OCI-LY1 (cell line): ENCODE data around the gene C3orf18.

Experiments
- H2AFZ ChIP-seq: fragments of 200-600 bp; sonication (generic), shearing (Covaris generic); 2 replicates; pipeline ENCODE4 v1.6.0; 2014; ENCODE audit warnings: antibody characterized with exemption, mild to moderate bottlenecking, low read length
- H3F3A ChIP-seq: fragments of 200-600 bp; sonication (generic), shearing (Covaris generic); 2 replicates; pipeline ENCODE4 v1.6.0; 2014; ENCODE audit warnings: mild to moderate bottlenecking, antibody characterized with exemption, low read length, moderate library complexity; ENCODE audit not compliant: insufficient read depth
- H3K27ac ChIP-seq: fragments of 200-600 bp; sonication (generic); 2 replicates; pipeline ENCODE4 v1.5.1; 2014; ENCODE audit warnings: low read length, mixed run types, mild to moderate bottlenecking, low read depth; ENCODE audit not compliant: poor library complexity, severe bottlenecking
- H3K27me3 ChIP-seq: fragments of 200-600 bp; sonication (generic); 2 replicates; pipeline ENCODE4 v1.6.0; 2014; ENCODE audit warnings: antibody characterized with exemption, mild to moderate bottlenecking, low read length, moderate library complexity; ENCODE audit not compliant: insufficient read depth
- H3K36me3 ChIP-seq: fragments of 200-600 bp; sonication (generic); 2 replicates; pipeline ENCODE4 v1.6.1; 2014; ENCODE audit warnings: mild to moderate bottlenecking, antibody characterized with exemption, low read length, moderate library complexity, mixed read lengths; ENCODE audit not compliant: insufficient read depth
- H3K4me1 ChIP-seq: fragments of 200-600 bp; sonication (generic); 2 replicates; pipeline ENCODE4 v1.5.1; 2014; ENCODE audit warnings: mild to moderate bottlenecking, low read length, moderate library complexity; ENCODE audit not compliant: insufficient read depth, severe bottlenecking
- H3K4me2 ChIP-seq: fragments of 200-600 bp; sonication (generic), shearing (Covaris generic); 2 replicates; pipeline ENCODE4 v1.6.1; 2014; ENCODE audit warnings: low read length
- H3K4me3 ChIP-seq: fragments of 200-600 bp; sonication (generic); 2 replicates; pipeline ENCODE4 v1.5.1; 2014; ENCODE audit warnings: low read length, low read depth, mild to moderate bottlenecking, mixed read lengths; ENCODE audit not compliant: poor library complexity, severe bottlenecking
- H3K79me2 ChIP-seq: fragments of 200-600 bp; shearing (Covaris generic); 2 replicates; pipeline ENCODE4 v1.6.1; 2016; ENCODE audit warnings: mixed run types, low read length, mixed read lengths; ENCODE audit not compliant: insufficient read depth
- H3K9ac ChIP-seq: fragments of 200-600 bp; sonication (generic), shearing (Covaris generic); 2 replicates; pipeline ENCODE4 v1.6.1; 2014; ENCODE audit warnings: mild to moderate bottlenecking, low read length, mixed read lengths
- H3K9me2 ChIP-seq: fragments of 200-600 bp; sonication (generic), shearing (Covaris generic); 2 replicates; pipeline ENCODE4 v1.6.1; 2014; ENCODE audit warnings: low read depth, mild to moderate bottlenecking, low read length, mixed read lengths
- H3K9me3 ChIP-seq: fragments of 200-600 bp; shearing (Covaris generic); 2 replicates; pipeline ENCODE4 v1.6.1; 2014; ENCODE audit warnings: low read length, mixed read lengths
- H4K20me1 ChIP-seq: fragments of 200-600 bp; sonication (generic), shearing (Covaris generic); 2 replicates; pipeline ENCODE4 v1.6.0; 2016; ENCODE audit warnings: mild to moderate bottlenecking, low read length; ENCODE audit not compliant: insufficient read depth
- CTCF ChIP-seq: fragments of 200-600 bp; sonication (generic), shearing (Covaris generic); IDR thresholded peaks from 2 replicates; pipeline ENCODE4 v1.5.1; 2017; ENCODE audit warnings: mild to moderate bottlenecking, antibody characterized with exemption, low read length, moderate library complexity, mixed read lengths
- EZH2 ChIP-seq: fragments of 200-600 bp; sonication (generic), shearing (Covaris generic); IDR thresholded peaks from 2 replicates; pipeline ENCODE4 v1.8.0; 2017; ENCODE audit warnings: borderline replicate concordance, mixed run types, mild to moderate bottlenecking, antibody characterized with exemption, low read length, moderate library complexity, mixed read lengths

C3orf18 gene

DNA sequence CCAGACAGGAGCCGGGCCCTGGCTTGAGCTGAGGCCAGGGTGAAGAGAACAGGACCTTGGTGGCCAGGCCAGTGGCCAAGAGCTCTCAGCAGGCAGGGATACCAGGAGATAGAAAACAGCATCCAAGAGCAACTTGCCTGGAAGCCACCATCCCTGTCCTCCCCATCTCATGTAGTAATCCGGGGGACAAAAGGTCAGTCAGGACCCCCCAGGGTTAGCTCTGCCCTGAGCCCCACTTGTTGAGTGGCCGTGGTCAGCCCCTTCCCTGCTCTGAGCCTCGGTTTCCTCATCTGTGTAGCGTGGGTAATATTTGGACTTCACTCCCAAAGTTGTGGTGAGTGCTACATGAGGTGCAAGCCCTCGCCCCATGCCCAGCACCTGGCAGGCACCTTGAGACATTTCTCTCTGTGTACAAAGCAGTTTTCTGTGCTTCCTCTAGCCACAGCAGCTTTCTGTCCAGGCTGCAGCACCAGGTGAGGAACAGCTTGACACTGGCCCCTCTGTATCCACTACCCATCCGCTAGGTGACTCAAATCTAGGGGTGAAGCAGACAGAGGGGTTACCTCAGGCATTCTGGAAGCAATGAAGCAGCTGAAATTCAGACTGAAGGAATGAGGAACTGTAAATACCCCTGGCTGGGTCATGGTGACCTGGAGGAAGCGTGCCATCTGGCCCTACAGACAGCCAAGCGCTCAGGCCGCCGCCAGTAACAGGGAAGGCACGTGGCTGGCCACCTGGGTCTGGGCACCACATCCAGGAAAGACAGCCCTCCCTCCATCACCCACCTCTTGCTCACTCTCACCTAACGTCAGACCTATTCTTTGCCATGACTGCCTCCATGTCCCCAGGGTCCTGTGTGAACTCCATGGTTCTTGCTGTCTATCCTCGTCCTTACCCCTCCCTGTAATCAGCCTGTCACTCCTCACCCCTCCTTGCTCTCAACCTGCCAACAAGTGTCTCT, 37.4 kb upstream of the C3orf18 start:
- Histone ChIP-seq H3K27me3 (no peaks in the 10 kb centered on the region), H4K20me1 (no peaks in the 10 kb centered on the region), H2AFZ (no peak overlapping the region), H3F3A (no peaks in the 10 kb centered on the region), H3K4me3 (no peak overlapping the region), H3K4me2 (no peak overlapping the region), H3K4me1 (no peaks in the 10 kb centered on the region), H3K27ac (no peak overlapping the region), H3K9ac (no peak overlapping the region), H3K36me3 (no peaks in the 10 kb centered on the region), H3K79me2 (no peaks in the 10 kb centered on the region), H3K9me3 (no peaks in the 10 kb centered on the region), H3K9me2 (no peaks in the 10 kb centered on the region)
- TF ChIP-seq CTCF (no peak), EZH2 (no peak)

- Histone ChIP-seq H3K27me3 (no peaks in the 10 kb centered on the region), H2AFZ (no peak overlapping the region), H3F3A (no peaks in the 10 kb centered on the region), H3K27ac (no peak overlapping the region), H4K20me1 (no peaks in the 10 kb centered on the region), H3K9ac (no peak overlapping the region), H3K4me2 (no peak overlapping the region), H3K36me3 (no peaks in the 10 kb centered on the region), H3K4me3 (no peak overlapping the region), H3K4me1 (no peaks in the 10 kb centered on the region), H3K9me2 (no peaks in the 10 kb centered on the region), H3K79me2 (no peaks in the 10 kb centered on the region), H3K9me3 (no peaks in the 10 kb centered on the region)
- TF ChIP-seq EZH2 = no peak
Measured at GRCh38 chr3:50604110-50604621, 36.6 kb upstream of the C3orf18 start.

DNA sequence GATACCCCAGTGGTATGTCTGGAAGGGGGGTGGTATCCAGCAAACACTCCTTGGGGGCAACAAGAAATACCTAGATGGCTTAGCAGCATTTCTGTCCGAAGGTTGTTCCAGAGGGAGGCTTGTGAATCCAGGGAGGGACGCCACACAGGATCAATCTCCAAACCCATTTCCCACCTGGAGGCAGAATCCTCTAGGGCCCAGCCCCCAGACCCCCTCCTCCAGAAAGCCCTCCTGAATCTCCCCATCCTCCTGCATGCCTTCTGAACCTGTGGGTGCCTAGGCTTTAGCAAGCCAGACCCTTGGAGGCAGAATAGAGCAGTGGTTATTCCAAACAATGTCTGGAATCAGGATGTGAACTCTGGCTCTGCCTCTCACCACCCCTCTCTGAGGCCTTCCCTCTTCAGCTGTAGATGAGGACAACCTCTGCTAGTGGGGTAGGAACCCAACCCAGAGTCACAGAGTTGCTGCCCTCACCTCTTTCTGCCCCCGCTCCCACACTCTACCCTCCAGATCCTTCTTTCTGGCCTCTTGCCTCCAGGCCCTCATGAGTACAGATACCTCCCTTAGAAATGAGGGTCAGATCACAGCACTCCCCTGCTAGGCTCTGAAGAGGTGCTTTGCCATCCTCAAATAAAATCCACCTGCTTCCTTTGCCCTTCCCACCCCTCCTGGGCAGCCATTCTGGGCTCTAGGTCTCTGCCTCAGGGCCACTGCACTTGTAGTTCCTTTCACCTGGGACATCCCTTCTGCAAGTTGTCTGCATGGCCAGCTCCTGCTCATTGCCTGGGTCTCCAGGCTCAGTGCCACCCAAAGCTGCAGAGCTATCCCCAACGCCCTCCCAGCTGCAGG, 35.9 kb upstream of the C3orf18 start:
- Histone ChIP-seq H3F3A (no peaks in the 10 kb centered on the region), H3K4me3 (no peak overlapping the region), H3K4me2 (no peak overlapping the region), H3K36me3 (no peaks in the 10 kb centered on the region), H4K20me1 (no peaks in the 10 kb centered on the region), H3K9me2 (no peaks in the 10 kb centered on the region), H3K27ac (no peak overlapping the region), H2AFZ (no peak overlapping the region), H3K9ac (no peak overlapping the region), H3K4me1 (no peaks in the 10 kb centered on the region), H3K9me3 (no peaks in the 10 kb centered on the region), H3K79me2 (no peaks in the 10 kb centered on the region), H3K27me3 (no peaks in the 10 kb centered on the region)
- TF ChIP-seq CTCF = no peak
- TF ChIP-seq EZH2 = no peak
